GM12878 (cell line): ENCODE results near the gene CCSER2. TPM values are rescaled to one million over a fixed set of nuclear protein-coding genes. Genes with fewer than 3 reads are reported as not detected.

ENCODE experiments used
- ATAC-seq: fragments of 200-7000 bp; cut with Tn5 transposase; 3 replicates; pipeline ENCODE4 v1.9.1; 2020; ENCODE audit warnings: mild to moderate bottlenecking, moderate library complexity
- BruUV-seq: library from RNA; stranded (reverse); fragments of 400-500 nt; replicated peaks from 2 replicates; lab custom pipeline; 2021; lab: Mats Ljungman, UMichigan
- CTCF ChIA-PET: fragments of 300-600 bp; sonication (Branson Sonifier 250); formaldehyde crosslinking; extraction: SDS; loops from one replicate; lab custom pipeline; 2021; ENCODE audit warnings: inconsistent platforms; lab: Yijun Ruan, JAX
- POLR2A ChIA-PET: fragments of 350-600 bp; formaldehyde crosslinking; extraction: SDS; loops from one replicate; lab custom pipeline; 2021; ENCODE audit warnings: inconsistent platforms; lab: Charles Lee
- RAD21 ChIA-PET: fragments of 300-600 bp; sonication (Branson Sonifier 250); formaldehyde crosslinking; loops from one replicate; lab custom pipeline; 2023; ENCODE audit warnings: antibody characterized with exemption; ENCODE audit not compliant: unreplicated experiment; lab: Charles Lee
- SMC1A ChIA-PET: fragments of 300-600 bp; sonication (Branson Sonifier 250); formaldehyde crosslinking; loops from one replicate; lab custom pipeline; 2023; ENCODE audit not compliant: unreplicated experiment, uncharacterized antibody; lab: Charles Lee
- DNase-seq: peaks from one replicate; pipeline ENCODE4 v3.0.0-alpha.2; 2011; ENCODE audit warnings: low read depth, low spot score
- FAIRE-seq: peaks from 3 replicates; lab custom pipeline; 2011; peaks lifted over from hg19 to GRCh38; lab: Jason Lieb, UNC
- H2AFZ ChIP-seq: 2 replicates; pipeline ENCODE4 v1.6.0; 2011; ENCODE audit warnings: low read depth, low read length, control low read depth; ENCODE audit not compliant: control insufficient read depth
- H3K27ac ChIP-seq: 2 replicates; pipeline ENCODE4 v1.5.1; 2011; ENCODE audit warnings: control low read depth; ENCODE audit not compliant: control insufficient read depth, insufficient read depth
- H3K27me3 ChIP-seq, 2 experiments: replicated peaks in 1 of 2; 2 replicates each; pipeline versions ENCODE4 v1.6.0 to v1.6.1; 2011; ENCODE audit warnings: low read length in 1 of 2; ENCODE audit not compliant: control insufficient read depth in 2 of 2, insufficient read depth in 2 of 2
- H3K36me3 ChIP-seq, 2 experiments: 2 replicates each; pipeline ENCODE4 v1.5.1; 2011; ENCODE audit warnings: low read length in 1 of 2; ENCODE audit not compliant: control insufficient read depth in 2 of 2, insufficient read depth in 2 of 2
- H3K4me1 ChIP-seq: 2 replicates; pipeline ENCODE4 v1.6.1; 2011; ENCODE audit warnings: mild to moderate bottlenecking, low read length, moderate library complexity, mixed read lengths; ENCODE audit not compliant: control insufficient read depth, insufficient read depth
- H3K4me2 ChIP-seq: 2 replicates; pipeline ENCODE4 v1.6.0; 2011; ENCODE audit warnings: control low read depth; ENCODE audit not compliant: control insufficient read depth, insufficient read depth
- H3K4me3 ChIP-seq: fragments of 200-600 bp; sonication (generic); 2 replicates; pipeline ENCODE4 v1.5.1; 2016
- H3K79me2 ChIP-seq: 2 replicates; pipeline ENCODE4 v1.6.0; 2011; ENCODE audit warnings: low read length; ENCODE audit not compliant: control insufficient read depth, insufficient read depth
- H3K9ac ChIP-seq: 2 replicates; pipeline ENCODE4 v1.8.0; 2011; ENCODE audit warnings: low read length, control low read depth, mixed read lengths; ENCODE audit not compliant: control insufficient read depth, insufficient read depth
- H3K9me3 ChIP-seq: replicated peaks from 3 replicates; pipeline ENCODE4 v1.5.1; 2011; ENCODE audit warnings: mild to moderate bottlenecking, low read length; ENCODE audit not compliant: control insufficient read depth, insufficient read depth
- H4K20me1 ChIP-seq: 2 replicates; pipeline ENCODE4 v1.6.0; 2011; ENCODE audit not compliant: control insufficient read depth, insufficient read depth
- CHD1 ChIP-seq: IDR thresholded peaks from 2 replicates; pipeline ENCODE4 v1.6.1; 2012; ENCODE audit warnings: low read depth, low read length, improper control_type of control experiment
- CHD2 ChIP-seq: IDR thresholded peaks from 2 replicates; pipeline ENCODE4 v1.6.1; 2011; ENCODE audit warnings: low read depth, low read length, improper control_type of control experiment, borderline replicate concordance
- CHD4 ChIP-seq: fragments of 200-600 bp; sonication (generic); IDR thresholded peaks from 2 replicates; pipeline ENCODE4 v1.6.1; 2016; ENCODE audit warnings: mild to moderate bottlenecking
- E4F1 ChIP-seq: fragments of 450-650 bp; IDR thresholded peaks from 2 replicates; pipeline ENCODE4 v1.6.1; 2018; ENCODE audit warnings: borderline replicate concordance, mild to moderate bottlenecking; ENCODE audit not compliant: partially characterized antibody
- EED ChIP-seq: sonication (generic); IDR thresholded peaks from 2 replicates; pipeline ENCODE4 v1.6.1; 2016; ENCODE audit warnings: antibody characterized with exemption, low read depth
- EZH2 ChIP-seq: IDR thresholded peaks from 2 replicates; pipeline ENCODE4 v1.6.1; 2012; ENCODE audit warnings: low read depth, mild to moderate bottlenecking, control low read depth, inconsistent platforms, low read length, borderline replicate concordance; ENCODE audit not compliant: control insufficient read depth
- IRF4 ChIP-seq: IDR thresholded peaks from 2 replicates; pipeline ENCODE4 v1.6.1; 2011; ENCODE audit warnings: low read depth, low read length
- NBN ChIP-seq: fragments of 450-650 bp; IDR thresholded peaks from 2 replicates; pipeline ENCODE4 v1.6.1; 2016
- NFYB ChIP-seq: IDR thresholded peaks from 2 replicates; pipeline ENCODE4 v1.6.1; 2011; ENCODE audit warnings: low read depth, mild to moderate bottlenecking, low read length, improper control_type of control experiment, moderate library complexity; ENCODE audit not compliant: insufficient read depth
- PAX8 ChIP-seq: fragments of 450-650 bp; IDR thresholded peaks from 2 replicates; pipeline ENCODE4 v1.6.1; 2017; ENCODE audit warnings: mild to moderate bottlenecking, moderate library complexity
- RAD21 ChIP-seq: IDR thresholded peaks from 2 replicates; pipeline ENCODE4 v1.6.1; 2011; ENCODE audit warnings: mild to moderate bottlenecking, low read depth, low read length, moderate library complexity; ENCODE audit not compliant: insufficient read depth
- RELA ChIP-seq: fragments of 450-650 bp; IDR thresholded peaks from 2 replicates; pipeline ENCODE4 v1.8.0; 2014; ENCODE audit warnings: borderline replicate concordance; ENCODE audit not compliant: partially characterized antibody
- SKIL ChIP-seq: fragments of 450-650 bp; IDR thresholded peaks from 2 replicates; pipeline ENCODE4 v1.6.1; 2017; ENCODE audit warnings: mild to moderate bottlenecking, low read depth, inconsistent platforms; ENCODE audit not compliant: poor library complexity, severe bottlenecking
- SMAD5 ChIP-seq: IDR thresholded peaks from 2 replicates; pipeline ENCODE4 v1.6.1; 2016; ENCODE audit warnings: antibody characterized with exemption, low read depth
- SMARCA5 ChIP-seq: fragments of 450-650 bp; IDR thresholded peaks from 2 replicates; pipeline ENCODE4 v1.6.1; 2017; ENCODE audit warnings: mild to moderate bottlenecking
- SPI1 ChIP-seq: IDR thresholded peaks from 2 replicates; pipeline ENCODE4 v1.6.1; 2011; ENCODE audit warnings: low read depth, mild to moderate bottlenecking, low read length, moderate library complexity, borderline replicate concordance; ENCODE audit not compliant: insufficient read depth
- WGBS: methylation state at CpG from one replicate; pipeline ENCODE4 v1.1.6; 2016; ENCODE audit warnings: low lambda C conversion rate; ENCODE audit not compliant: insufficient replicate concordance, insufficient coverage; ENCODE audit errors: missing lambda C conversion rate; 5-methylcytosine and 5-hydroxymethylcytosine counted together
- in situ Hi-C: fragments of 300-500 bp; cut with MboI; formaldehyde crosslinking; loops from 9 replicates; pipeline ENCODE4 v1.14.3; 2018; ENCODE audit warnings: mixed read lengths
- intact Hi-C: fragments of 100-400 bp; cut with micrococcal nuclease; formaldehyde crosslinking; loops from one replicate; pipeline ENCODE4 v1.14.2; 2022; ENCODE audit not compliant: unreplicated experiment
- polyA plus RNA-seq, 11 experiments: library from polyadenylated mRNA; depleted of rRNA in 4 of 11; unstranded in 6 of 11; stranded (reverse) in 5 of 11; fragments of >200 nt; fragmentation: Nextera tagmentation in 4 of 11; fragmentation: Illumina TruSeq in 1 of 11; extraction: Ambion mirVana in 4 of 11; extraction: Trizol in 1 of 11; gene quantifications; 1 replicate in 1 of 11; 2 replicates in 10 of 11; pipeline versions ENCODE4 v1.2.1 to v1.2.3, GENCODE V29; 2011 to 2016; ENCODE audit warnings: inconsistent platforms in 2 of 11, missing spikeins in 2 of 11, low read depth in 1 of 11
- total RNA-seq, 4 experiments: library from RNA; depleted of rRNA in 3 of 4; stranded (reverse); fragments of >200 nt in 3 of 4; fragmentation: Illumina TruSeq in 1 of 4; extraction: Trizol in 1 of 4; gene quantifications; 2 replicates each; pipeline versions ENCODE4 v1.2.1 to v1.2.3, GENCODE V29; 2013 to 2021

CCSER2 gene
- total and polyA plus RNA-seq, 10 of the 15 experiments (the other 5 are each of a cell fraction or from before 2014, with no cell fraction given): 4.7 to 18.8 (median 13.2) TPM

GRCh38 chr10:84308481-84309304 lies 19.7 kb upstream of the CCSER2 start (continued):
- TF ChIP-seq SMAD5 (no peak), SMARCA5 (no peak), SKIL (no peak), IRF4 (no peak), CHD1 (no peak), EZH2 (no peak), CHD4 (no peak), EED (peak; percentile 97), RAD21 (no peak), CHD2 (no peak)

- in situ Hi-C loops (no loop called here), intact Hi-C loops (no loop called here)
- POLR2A ChIA-PET: no interaction called here
- Histone ChIP-seq H3K27me3 (no peaks in the 10 kb centered on the region; a peak in 1 of 4 replicates), H3K36me3 (no peaks in the 10 kb centered on the region), H4K20me1 (no peaks in the 10 kb centered on the region), H3K27ac (no peak overlapping the region), H3K4me3 (no peak overlapping the region), H3K9ac (no peak overlapping the region), H3K9me3 (no peaks in the 10 kb centered on the region; the same call in 2 of the 3 replicates), H3K4me2 (no peak overlapping the region), H3K4me1 (peaks cover 18% of the 10 kb centered on the region), H2AFZ (no peak overlapping the region), H3K79me2 (no peaks in the 10 kb centered on the region)
- FAIRE-seq: no peak
- DNase-seq: no peak
- RAD21 ChIA-PET: no interaction called here
- 69% methylated on average over 2 of the region's 2 CpGs for WGBS
- no TSS peak for BruUV-seq
- no peak for ATAC-seq
- CTCF ChIA-PET: no interaction called here
- SMC1A ChIA-PET: no interaction called here
- TF ChIP-seq E4F1 (no peak), PAX8 (no peak), SPI1 (no peak), RELA (no peak), NBN (no peak), NFYB (no peak)
Observed at GRCh38 chr10:84310470-84310869, 17.9 kb upstream of the CCSER2 start.
